GM19023 (cell line): ENCODE results near the gene PCA3.
"Not testable (repeated sequence)": the region's sequence is repeated elsewhere in the genome, so short reads cannot be mapped to it uniquely, and the experiment has no call there.

ENCODE experiments used
- ATAC-seq: cut with Tn5 transposase; IDR thresholded peaks from one replicate; pipeline ENCODE4 v1.9.1; 2021; ENCODE audit warnings: mild to moderate bottlenecking, moderate library complexity; ENCODE audit not compliant: unreplicated experiment

Gene PCA3

GRCh38 chr9:76764138-76764537 lies at the start of gene PCA3:
Gene PCA3, plus strand, starts transcription at chr9:76764438.
- no peak for ATAC-seq

DNA sequence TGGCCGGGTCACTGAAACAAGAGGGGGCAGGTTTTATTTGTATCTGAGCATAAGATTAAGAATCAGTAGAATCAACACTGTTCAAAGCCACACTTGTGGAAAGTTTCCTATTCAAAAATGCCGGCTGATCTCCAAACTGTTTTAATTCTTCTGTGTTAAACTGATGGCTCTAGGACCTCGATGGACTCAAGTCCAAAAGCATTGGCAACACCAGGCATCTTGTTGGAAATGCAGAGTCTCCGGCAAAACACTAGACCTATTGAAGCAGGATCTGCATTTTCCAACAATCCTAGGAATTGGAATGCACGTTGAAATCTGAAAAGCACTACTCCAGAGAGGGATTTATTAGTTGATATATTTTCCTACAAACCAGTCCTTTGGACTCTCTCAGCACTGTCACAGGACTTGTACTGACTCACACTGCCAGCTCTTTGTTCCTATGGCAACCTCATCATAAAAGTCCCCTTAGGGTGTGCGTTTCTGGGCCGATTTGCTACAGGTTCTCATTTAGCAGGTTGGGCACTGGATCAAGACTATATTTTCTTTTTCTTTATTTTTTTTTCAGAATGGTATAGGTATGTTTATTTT lies 48.1 kb upstream of the PCA3 start:
- no peak for ATAC-seq

- ATAC-seq: no peak
These were observed 47.1 kb upstream of the PCA3 start for GRCh38 chr9:76717176-76717575.

DNA sequence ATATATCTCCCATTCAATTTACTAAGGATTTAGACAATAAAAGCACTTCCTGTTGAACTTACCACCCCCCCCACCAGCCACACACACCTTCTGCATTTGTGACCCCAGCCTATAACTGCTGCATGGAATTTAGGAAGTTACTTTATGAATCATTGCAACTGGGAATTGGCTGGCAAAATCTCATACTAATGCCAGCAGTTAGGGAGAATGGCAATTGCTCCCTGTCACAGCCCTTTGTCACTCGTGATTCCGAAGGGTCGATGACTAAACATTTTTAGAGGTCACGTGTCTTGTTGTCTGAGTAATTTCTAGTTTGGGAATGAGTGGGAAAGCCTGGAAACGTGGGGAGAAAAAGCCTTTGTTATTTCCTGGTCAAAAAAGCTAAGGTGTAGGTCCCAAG lies 46.6 kb upstream of the PCA3 start:
- no peak for ATAC-seq

DNA sequence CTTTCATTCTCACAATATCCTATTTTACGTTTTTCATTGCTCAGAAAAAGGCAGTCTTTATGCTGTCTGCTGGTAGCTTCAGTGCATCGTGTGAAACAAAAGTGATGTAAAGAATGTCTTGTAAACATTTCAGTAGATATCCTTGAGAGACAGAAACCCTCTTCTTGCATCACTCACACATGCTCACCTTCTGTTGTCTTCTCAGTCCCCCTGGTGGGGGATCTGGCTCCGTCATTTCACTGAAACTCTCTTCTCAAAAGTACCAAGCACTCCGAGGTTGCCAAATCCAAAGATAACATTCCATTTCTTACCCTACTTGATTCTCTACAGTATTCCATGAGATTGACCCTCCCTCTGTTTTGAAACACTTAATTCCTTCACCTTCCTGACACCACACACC lies 46.1 kb upstream of the PCA3 start:
- no peak for ATAC-seq

DNA sequence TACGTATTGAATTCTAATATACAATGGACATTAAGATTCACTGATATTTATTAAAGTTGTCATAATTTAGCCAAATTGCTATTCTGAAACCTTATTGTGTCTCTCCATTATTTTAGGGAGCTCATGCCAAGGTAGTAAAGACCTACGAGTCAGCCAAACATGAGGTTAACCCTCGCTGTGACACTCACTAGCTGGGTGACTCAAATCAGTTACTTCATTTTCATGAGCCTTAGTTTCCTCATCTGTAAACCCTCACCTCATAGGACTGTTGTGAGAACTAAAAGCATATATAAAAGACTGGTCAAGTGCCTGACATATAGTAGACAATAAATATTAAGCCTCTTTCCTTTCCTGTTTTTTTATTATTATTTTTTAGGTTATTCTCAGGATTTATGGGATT lies 44.0 kb upstream of the PCA3 start:
- ATAC-seq: no peak

DNA sequence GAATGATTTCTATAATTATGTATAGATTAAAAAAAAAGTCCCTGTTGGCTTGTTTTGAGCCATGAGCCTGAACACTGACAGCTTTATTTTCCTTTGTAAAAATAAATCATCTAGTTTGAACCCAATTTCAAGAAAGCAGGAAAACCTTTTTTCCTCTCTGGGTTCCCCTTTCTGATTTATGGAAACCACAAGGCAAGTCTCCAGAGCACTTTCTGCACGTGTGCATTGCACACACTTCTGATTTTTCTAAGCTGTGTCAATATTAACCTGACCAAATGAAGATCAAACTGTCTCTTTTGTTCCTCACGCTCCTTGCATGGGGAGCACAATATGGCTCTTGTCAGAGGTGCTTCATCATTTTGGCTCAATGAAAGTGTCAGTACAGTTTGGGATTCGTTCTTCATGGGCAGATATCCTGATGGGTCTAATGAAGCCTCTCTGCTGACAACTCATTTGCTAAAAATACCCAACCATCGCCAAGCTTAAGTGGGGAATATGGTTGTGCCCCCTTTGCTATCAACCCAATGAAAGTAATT lies 39.2 kb upstream of the PCA3 start:
- ATAC-seq: no peak

DNA sequence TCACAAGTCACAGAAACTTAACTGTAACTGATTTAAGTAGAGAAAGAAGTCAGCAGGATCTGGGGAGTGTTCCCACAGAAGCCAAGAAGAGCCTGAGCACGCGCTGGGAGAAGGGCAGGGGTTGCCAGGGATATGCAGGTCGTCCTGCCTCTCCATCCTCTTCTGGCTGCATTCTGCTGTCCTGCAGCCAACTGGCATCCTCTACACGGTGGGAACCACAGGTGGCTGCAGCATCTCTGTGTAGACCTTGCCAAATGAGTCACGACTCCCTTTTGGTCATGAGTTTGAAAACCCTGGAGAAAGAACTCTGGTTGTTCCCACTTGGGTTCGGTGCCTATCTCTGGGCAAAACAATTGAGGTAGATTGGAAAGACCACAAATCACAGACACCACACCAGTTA lies 38.4 kb upstream of the PCA3 start:
- no peak for ATAC-seq

- ATAC-seq: no peak
These were observed 35.1 kb upstream of the PCA3 start for GRCh38 chr9:76729116-76729515.

GRCh38 chr9:76729980-76730737 lies 34.1 kb upstream of the PCA3 start:
- no peak for ATAC-seq

DNA sequence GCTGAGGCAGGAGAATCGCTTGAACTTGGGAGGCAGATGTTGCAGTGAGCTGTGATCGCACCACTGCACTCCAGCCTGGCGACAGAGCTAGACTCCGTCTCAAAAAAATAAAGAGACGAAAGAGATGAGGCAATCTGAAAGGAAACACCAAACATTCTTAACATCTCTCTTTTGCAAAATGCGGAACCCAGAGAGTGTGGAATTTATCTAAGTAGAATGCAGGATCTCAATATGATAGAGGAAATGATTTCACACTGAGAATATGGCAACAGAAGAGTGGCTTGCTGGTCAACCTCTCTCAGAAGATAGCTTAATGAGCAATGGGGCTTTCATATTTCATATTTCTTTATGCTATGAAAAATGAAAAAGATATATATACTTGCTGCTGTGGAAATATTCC lies 33.4 kb upstream of the PCA3 start:
- ATAC-seq: no peak

- ATAC-seq: no peak
These were observed 31.8 kb upstream of the PCA3 start for GRCh38 chr9:76732341-76732958.

GRCh38 chr9:76733096-76733495 lies 31.1 kb upstream of the PCA3 start:
- ATAC-seq: no peak

DNA sequence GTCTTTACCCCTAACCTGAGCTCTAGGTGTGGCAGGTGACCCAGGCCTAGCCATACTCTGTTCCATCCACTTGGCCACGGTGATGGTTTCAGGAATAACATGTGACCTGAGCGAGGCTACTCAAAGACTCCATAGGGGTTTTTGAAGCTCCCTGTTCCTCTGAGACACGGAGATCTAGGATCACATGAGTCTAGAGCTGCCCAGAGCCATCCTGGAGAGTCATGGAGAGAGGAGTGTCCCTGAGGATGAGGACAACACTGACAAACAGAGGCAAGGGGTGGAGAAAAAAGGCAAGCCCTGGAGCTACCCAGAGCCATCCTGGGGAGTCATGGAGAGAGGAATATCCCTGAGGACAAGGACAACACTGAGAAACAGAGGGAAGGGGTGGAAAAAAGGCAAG lies 29.5 kb upstream of the PCA3 start:
- no peak for ATAC-seq

- ATAC-seq: no peak
These were observed 26.9 kb upstream of the PCA3 start for GRCh38 chr9:76737154-76737902.

GRCh38 chr9:76738402-76738801 lies 25.8 kb upstream of the PCA3 start:
- no peak for ATAC-seq

DNA sequence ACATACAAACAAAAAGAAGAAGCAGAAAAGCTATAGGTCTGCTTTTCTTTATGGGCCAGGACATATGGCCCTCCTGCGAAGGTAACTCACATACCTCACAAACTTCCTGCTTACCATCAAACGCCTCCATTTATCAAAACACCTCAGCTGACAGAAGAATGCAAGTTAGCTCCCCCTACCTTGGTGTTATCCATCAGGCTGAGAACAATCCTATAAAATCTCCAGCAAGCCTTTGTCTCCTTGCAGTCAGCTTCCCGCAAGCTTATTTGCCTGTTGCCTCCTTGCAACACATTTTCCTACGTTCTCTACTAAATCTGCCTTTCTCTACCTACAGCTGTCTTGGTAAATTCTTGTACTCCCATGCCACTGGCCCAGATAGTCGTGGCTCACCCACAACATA lies 22.7 kb upstream of the PCA3 start:
- ATAC-seq: no peak

- ATAC-seq: not testable (repeated sequence)
These were observed 21.3 kb upstream of the PCA3 start for GRCh38 chr9:76742890-76743289.

GRCh38 chr9:76743931-76744330 lies 20.3 kb upstream of the PCA3 start:
- ATAC-seq: no peak

DNA sequence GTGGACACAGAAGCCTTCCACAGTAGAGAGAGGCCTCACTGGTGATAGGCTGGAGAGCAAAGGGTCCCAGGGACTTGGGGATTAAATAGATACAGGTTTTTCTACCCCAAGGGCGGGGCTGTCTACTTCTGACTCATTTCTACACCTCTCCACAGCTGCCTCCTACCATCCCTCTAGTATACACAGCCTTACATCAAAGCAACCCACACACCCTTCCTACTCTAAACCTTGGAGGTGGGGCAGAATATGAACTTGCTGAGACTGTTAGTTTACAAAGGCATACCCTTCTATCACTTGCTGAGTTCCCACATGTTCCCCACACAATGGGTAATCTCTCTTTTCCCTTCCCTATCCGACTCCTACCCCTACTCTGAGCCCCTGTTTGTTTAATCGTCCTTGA lies 19.9 kb upstream of the PCA3 start:
- no peak for ATAC-seq

GRCh38 chr9:76751001-76751400 lies 13.2 kb upstream of the PCA3 start:
- ATAC-seq: no peak

DNA sequence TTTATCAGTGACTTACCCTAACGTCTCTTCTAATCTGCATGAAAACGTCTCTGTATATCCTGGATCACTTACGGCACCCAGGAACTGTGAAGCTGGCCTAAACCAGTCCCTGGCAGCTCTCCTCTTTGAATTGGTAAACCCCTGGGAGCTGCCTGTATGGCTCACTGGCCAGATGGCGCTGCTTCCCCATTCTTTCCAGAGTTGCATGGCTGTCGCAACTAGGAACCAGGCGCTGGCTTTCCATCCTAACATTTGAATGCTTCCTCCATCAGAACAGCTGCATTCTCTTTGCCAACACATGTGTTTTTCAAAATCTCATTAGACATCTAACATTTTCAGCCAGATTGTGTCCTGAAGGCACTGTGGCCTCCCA lies 8.0 kb upstream of the PCA3 start:
- no peak for ATAC-seq
